ENCODE results near the gene SLK. TPM values are rescaled to one million over a fixed set of nuclear protein-coding genes. Genes with fewer than 3 reads are reported as not detected.

The SLK gene
- total and polyA plus RNA-seq, 7 donors, result 15.5 to 48.6 (median 36.6) TPM

GRCh38 chr10:103921248-103921647 is 45.7 kb upstream of the SLK start:
- Histone ChIP-seq H3K27ac (no peak overlapping the region), H3K4me3 (no peak overlapping the region), H3K27me3 (ENCODE audit: insufficient read depth in 3 of 3, low read length in 2 of 3) (no peaks in the 10 kb centered on the region), H3K4me1 (peaks cover 18% of the 10 kb centered on the region), H3K9me3 (no peaks in the 10 kb centered on the region), H3K36me3 (ENCODE audit: insufficient read depth in 1 of 2, low read depth in 1 of 2) (no peaks in the 10 kb centered on the region)
- ATAC-seq, result no peak
- TF ChIP-seq, protein P1, sequence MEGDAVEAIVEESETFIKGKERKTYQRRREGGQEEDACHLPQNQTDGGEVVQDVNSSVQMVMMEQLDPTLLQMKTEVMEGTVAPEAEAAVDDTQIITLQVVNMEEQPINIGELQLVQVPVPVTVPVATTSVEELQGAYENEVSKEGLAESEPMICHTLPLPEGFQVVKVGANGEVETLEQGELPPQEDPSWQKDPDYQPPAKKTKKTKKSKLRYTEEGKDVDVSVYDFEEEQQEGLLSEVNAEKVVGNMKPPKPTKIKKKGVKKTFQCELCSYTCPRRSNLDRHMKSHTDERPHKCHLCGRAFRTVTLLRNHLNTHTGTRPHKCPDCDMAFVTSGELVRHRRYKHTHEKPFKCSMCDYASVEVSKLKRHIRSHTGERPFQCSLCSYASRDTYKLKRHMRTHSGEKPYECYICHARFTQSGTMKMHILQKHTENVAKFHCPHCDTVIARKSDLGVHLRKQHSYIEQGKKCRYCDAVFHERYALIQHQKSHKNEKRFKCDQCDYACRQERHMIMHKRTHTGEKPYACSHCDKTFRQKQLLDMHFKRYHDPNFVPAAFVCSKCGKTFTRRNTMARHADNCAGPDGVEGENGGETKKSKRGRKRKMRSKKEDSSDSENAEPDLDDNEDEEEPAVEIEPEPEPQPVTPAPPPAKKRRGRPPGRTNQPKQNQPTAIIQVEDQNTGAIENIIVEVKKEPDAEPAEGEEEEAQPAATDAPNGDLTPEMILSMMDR (IDR thresholded peaks at IDR 0.05), result no peak
- no peak for DNase-seq
- intact Hi-C loops (cut with DNase I), result loop anchor here in 1 of 2 donors (2.0 kb wide), 1 partner anchor 44 kb away; no protein-coding TSS in a partner anchor
- 94 to 97% (median 94%) methylated on average over 1 of the region's 1 CpG for WGBS, 3 donors

- TF ChIP-seq, protein P1 (IDR thresholded peaks at IDR 0.05), result no peak
- H3K9me3 ChIP-seq, result no peaks in the 10 kb centered on the region
- no peak overlapping the region for H3K27ac ChIP-seq
- no peak for DNase-seq
- H3K27me3 ChIP-seq (ENCODE audit: insufficient read depth in 3 of 3, low read length in 2 of 3), result no peaks in the 10 kb centered on the region
- 49 to 62% (median 51%) methylated on average over 7 of the region's 7 CpGs for WGBS, 3 donors
- no peak overlapping the region for H3K4me3 ChIP-seq
- ATAC-seq, result no peak
- H3K4me1 ChIP-seq, result peaks cover 13% of the 10 kb centered on the region
- intact Hi-C loops (cut with DNase I), result loop anchor here (2.0 kb wide), 2 partner anchors 39 to 43 kb away; no protein-coding TSS in a partner anchor
- no peaks in the 10 kb centered on the region for H3K36me3 ChIP-seq (ENCODE audit: insufficient read depth in 1 of 2, low read depth in 1 of 2)
Observed at GRCh38 chr10:103921750-103922195, 45.2 kb upstream of the SLK start.

GRCh38 chr10:103922659-103923058 is 44.3 kb upstream of the SLK start:
- TF ChIP-seq, protein P1 (IDR thresholded peaks at IDR 0.05), result no peak
- DNase-seq, result no peak
- Histone ChIP-seq H3K27me3 (ENCODE audit: insufficient read depth in 3 of 3, low read length in 2 of 3) (no peaks in the 10 kb centered on the region), H3K27ac (no peak overlapping the region), H3K4me1 (peaks cover 5% of the 10 kb centered on the region), H3K9me3 (no peaks in the 10 kb centered on the region), H3K4me3 (no peak overlapping the region), H3K36me3 (ENCODE audit: insufficient read depth in 1 of 2, low read depth in 1 of 2) (no peaks in the 10 kb centered on the region)
- no peak for ATAC-seq
- WGBS, 3 donors, result 88 to 91% (median 89%) methylated on average over 2 of the region's 2 CpGs
- intact Hi-C loops (cut with DNase I), result loop anchor here in 1 of 2 donors (2.0 kb wide), 1 partner anchor 38 kb away; no protein-coding TSS in a partner anchor

DNA sequence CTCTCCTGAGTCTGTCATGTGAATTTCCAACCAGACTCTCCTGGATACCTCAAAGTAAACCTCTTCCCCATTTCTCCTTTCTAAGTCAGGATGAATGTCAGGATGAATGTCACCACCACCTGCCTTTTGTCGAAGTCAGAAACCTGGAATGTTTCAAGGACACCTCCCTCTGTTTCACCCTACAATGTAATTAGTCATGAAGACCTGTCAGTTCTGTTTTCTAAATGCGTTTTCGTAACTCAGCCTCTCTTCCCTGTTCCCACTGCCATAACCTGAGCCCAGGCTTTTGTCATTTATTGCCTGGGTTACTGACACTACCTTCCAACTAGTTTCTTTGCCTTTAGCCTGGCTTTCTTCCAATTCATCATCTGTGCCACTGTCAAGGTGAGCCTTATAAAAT is 43.4 kb upstream of the SLK start:
- H3K27ac ChIP-seq, result no peak overlapping the region
- intact Hi-C loops (cut with DNase I), result loop anchor here in 1 of 2 donors (2.0 kb wide), 1 partner anchor 37 kb away; no protein-coding TSS in a partner anchor
- 60 to 76% (median 75%) methylated on average over 3 of the region's 3 CpGs for WGBS, 3 donors

More for the DNA sequence above, 43.4 kb upstream of the SLK start:
- H3K36me3 ChIP-seq (ENCODE audit: insufficient read depth in 1 of 2, low read depth in 1 of 2), result no peaks in the 10 kb centered on the region
- H3K27me3 ChIP-seq (ENCODE audit: insufficient read depth in 3 of 3, low read length in 2 of 3), result no peaks in the 10 kb centered on the region
- peaks cover 5% of the 10 kb centered on the region for H3K4me1 ChIP-seq
- no peak overlapping the region for H3K4me3 ChIP-seq
- DNase-seq, result no peak
- H3K9me3 ChIP-seq, result no peaks in the 10 kb centered on the region
- no peak for ATAC-seq
- TF ChIP-seq, protein P1 (IDR thresholded peaks at IDR 0.05), result no peak

Data from psoas muscle (tissue), 8 donors.